Stimulated activated naive CD8-positive, alpha-beta T cell treated with anti-CD3 and anti-CD28 coated beads, Interleukin-15, Interleukin-2, amounts not matched to agents 100 U/mL and 50 U/mL, for 24 hours (primary cell): Measurements from ENCODE around the gene MYO10.
A peak's percentile ranks its signal among the peaks of the same experiment; 100 is the strongest.
"Not testable (repeated sequence)": the region's sequence is repeated elsewhere in the genome, so short reads cannot be mapped to it uniquely, and the experiment has no call there.

ENCODE experiments used
- ATAC-seq: fragments of 150-1000 bp; cut with Tn5 transposase; one replicate; pipeline ENCODE4 v1.10.0; 2021
- DNase-seq: peaks from one replicate; pipeline ENCODE4 v3.0.0; 2021

The MYO10 gene

GRCh38 chr5:16936150-16936988 is at the start of gene MYO10:
TSS of gene MYO10 (minus strand) at chr5:16936288. CDS start at chr5:16935808, 480 bp downstream.
- ATAC-seq (peak; percentile 69), DNase-seq (peak; percentile 70)

GRCh38 chr5:16985304-16985703 is 49.2 kb upstream of the MYO10 start:
- ATAC-seq, DNase-seq: not testable (repeated sequence)

DNA sequence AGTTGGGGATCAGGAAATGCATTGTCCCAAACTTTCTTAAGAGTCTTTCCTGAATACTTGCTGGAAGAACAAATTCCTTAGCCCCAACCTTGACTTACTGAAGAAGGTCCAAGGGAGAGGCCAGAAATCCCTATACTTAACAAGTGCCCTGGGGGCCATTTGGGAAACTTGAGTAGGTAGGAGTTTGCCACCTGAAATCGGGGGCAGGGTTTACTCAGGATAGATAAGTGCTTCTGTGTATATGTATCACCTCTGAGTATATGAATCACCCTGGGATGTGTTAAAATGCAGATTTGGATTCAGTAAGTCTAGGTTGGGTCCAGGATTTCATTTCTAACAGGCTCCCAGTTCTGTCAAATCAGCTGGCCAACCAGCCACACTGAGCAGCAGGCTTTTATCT is 47.9 kb upstream of the MYO10 start:
- ATAC-seq, result no peak

DNA sequence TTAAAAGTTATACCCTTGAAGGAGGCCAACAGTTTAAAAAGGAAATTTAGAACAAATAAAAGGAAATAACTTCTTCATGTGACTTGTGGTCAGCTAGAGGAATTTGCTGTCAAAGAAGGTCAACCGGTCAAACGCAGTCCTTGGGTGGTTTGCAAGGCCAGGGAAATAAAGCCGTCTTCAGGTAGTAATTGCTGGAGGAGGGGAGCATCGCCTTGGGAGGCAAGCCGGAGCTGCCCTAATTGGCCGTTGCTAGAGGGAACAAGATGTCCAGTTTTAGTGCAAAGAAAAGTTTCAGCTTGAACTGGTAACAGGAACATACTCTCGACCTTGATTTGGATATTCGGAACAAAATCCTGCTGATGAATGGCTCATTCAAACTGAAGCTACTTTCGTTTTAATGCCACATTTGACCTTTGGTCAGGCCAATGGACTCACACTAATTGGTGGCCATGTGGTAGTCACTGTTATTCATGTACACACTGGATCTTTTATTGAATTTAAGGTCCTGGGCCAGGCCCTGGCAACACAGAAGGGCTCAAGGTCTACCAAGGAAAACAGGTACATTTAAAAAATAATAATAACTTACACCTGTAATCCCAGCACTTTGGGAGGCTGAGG is 47.0 kb upstream of the MYO10 start:
- DNase-seq, result no peak
- ATAC-seq, result no peak

More for the DNA sequence above, 47.9 kb upstream of the MYO10 start:
- no peak for DNase-seq

- DNase-seq (no peak), ATAC-seq (no peak)
These were observed 45.6 kb upstream of the MYO10 start for GRCh38 chr5:16981700-16982099.

- ATAC-seq (no peak), DNase-seq (no peak)
These were observed 44.9 kb upstream of the MYO10 start for GRCh38 chr5:16980983-16981382.

GRCh38 chr5:16978296-16978695 is 42.2 kb upstream of the MYO10 start:
- no peak for ATAC-seq

DNA sequence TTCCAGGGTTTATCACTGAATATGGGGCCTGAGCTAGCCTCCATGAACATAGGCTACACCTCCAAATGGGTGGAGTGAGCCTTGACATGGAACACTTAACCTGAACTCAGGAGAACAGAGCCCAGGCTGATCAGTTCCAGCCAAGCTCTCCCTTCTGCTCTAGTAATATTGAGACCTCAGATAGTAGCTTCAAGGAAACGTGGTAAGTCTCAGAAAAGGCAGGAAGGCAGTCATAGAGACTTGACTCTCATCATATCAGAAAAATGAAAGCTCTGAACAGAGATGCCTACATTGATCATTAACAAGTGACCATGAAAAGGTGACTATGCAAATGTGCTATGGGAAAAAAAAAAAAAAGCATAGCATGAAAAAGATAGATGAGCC is 40.5 kb upstream of the MYO10 start:
- no peak for ATAC-seq
- no peak for DNase-seq

More at GRCh38 chr5:16978296-16978695, 42.2 kb upstream of the MYO10 start:
- DNase-seq, result no peak

- no peak for ATAC-seq
- no peak for DNase-seq
These were observed 40.0 kb upstream of the MYO10 start for GRCh38 chr5:16975950-16976624.

DNA sequence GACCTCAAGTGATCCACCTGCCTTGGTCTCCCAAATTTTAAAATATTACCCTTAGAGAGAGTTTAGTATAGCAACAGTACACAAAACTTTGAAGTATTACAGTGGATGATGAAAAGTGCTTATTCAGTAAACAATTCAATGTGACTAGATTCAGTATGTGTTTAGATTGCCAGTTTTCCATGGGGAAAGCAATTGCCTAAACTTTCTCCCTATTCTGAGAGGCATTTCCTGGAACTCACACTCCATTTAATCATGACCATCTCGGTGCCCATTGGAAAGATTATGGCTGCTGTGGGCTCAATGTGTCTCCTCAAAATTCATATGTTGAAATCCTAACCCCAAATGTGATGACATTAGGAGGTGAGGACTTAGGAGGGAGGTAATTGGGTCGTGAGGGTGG is 38.9 kb upstream of the MYO10 start:
- ATAC-seq, result no peak
- DNase-seq, result no peak

GRCh38 chr5:16970826-16971225 is 34.7 kb upstream of the MYO10 start:
- DNase-seq (no peak), ATAC-seq (no peak)

- ATAC-seq, result no peak
- DNase-seq, result no peak
These were observed 34.2 kb upstream of the MYO10 start for GRCh38 chr5:16970260-16970659.

DNA sequence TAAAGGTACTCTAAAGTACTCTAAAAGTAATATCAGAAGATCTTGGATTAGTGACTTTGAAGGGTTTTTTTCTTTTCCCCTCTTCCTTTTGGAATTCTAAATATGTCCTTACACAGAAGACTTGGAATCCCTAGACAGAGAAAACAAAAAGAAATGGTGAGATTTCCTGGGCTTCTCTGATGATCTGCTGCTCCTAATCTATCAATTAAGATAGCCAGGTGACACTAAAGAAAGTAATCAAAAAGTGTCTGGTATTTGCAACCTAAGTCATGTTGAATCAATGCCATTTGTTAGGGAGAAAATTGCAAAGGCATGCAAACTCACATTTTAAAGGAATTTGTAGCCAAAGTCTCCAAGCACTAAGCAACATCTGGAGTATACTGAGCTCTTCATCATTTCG is 29.5 kb upstream of the MYO10 start:
- no peak for DNase-seq
- ATAC-seq, result no peak

GRCh38 chr5:16963821-16964220 is 27.7 kb upstream of the MYO10 start:
- no peak for ATAC-seq
- no peak for DNase-seq

DNA sequence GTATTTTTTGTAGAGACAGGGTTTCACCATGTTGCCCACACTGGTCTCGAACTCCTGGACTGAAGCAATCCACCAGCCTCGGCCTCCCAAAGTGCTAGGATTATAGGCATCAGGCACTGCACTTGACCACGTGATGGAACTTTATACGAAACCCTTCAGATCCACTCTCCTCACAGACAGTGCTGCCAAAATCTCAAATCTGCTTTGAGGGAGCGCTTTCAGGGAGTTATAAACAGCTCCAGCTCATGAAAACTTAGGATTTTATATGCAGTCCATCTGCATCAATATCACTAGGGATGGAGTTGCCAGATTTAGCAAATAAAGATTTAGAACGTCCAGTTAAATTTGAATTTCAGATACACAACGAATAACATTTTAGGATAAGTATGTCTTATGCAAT is 25.0 kb upstream of the MYO10 start:
- ATAC-seq (no peak), DNase-seq (no peak)

DNA sequence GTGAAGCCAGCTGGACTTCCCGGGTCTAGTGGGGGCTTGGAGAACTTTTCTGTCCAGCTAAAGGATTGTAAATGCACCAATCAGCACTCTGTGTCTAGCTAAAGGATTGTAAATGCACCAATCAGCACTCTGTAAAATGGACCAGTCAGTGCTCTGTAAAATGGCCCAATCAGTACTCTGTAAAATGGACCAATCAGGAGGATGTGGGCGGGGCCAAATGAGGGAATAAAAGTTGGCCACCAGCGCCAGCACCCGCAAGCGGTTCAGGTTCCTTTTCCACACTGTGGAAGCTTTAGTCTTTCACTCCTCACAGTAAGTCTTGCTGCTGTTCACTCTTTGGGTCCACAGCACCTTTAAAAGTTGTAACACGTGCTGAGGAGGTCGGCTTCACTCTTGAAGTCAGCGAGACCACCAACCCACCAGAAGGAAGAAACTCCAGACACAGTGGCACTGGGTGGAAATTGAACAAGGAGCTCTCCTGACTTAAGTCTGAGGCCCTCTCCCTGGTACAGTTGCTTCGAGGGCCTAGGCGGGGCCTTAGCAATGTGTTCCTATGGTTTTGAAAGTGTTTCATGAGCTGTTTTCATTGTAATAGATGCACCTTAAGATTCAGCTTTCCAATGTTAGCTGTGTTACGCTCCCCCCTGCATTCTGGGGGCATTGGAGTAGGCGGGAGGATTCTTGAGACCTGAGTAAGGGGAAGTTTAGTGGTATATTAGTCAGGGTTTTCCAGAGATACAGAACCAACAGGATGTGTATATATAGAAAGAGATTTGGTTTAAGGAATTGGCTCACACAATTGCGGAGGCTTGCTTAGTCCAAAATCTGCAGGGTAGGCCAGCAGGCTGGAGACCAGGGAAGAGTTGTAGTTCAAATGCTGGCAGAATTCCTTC is 21.5 kb upstream of the MYO10 start:
- no peak for ATAC-seq
- DNase-seq, result no peak

DNA sequence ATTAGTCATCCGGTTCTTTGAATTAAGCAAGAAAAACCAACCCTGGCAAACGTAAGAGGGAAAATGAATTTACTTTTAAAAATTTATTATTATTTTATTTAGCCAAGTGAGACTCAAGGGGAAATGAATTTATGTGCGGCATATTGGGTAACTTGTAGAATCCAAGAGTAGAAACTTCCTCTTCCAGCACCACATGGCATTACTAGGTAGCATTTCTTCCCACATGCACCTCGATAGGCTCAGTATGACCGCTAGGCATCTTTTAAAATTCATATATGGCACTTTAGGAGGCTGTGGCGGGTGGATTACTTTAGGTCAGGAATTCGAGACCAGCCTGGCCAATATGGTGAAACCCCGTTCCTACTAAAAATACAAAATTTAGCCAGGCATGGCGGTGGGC is 17.6 kb upstream of the MYO10 start:
- no peak for DNase-seq
- no peak for ATAC-seq

GRCh38 chr5:16952968-16953671 is 17.0 kb upstream of the MYO10 start:
- DNase-seq (no peak), ATAC-seq (no peak)

DNA sequence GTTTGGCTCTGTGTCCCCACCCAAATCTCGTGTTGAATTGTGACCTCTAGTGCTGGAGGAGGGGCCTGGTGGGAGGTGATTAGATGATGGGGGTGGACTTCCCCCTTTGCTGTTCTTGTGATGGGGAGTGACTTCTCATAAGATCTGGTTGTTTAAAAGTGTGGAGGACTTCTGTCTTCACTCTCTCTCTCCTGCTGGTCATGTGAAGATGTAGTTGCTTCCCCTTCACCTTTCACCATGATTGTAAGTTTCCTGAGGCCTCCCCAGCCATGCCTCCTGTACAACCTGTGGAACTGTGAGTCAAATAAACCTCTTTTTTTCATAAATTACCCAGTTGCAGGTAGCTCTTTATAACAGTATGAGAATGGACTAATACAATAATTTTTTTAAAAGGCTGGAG is 10.6 kb upstream of the MYO10 start:
- DNase-seq (no peak), ATAC-seq (no peak)

DNA sequence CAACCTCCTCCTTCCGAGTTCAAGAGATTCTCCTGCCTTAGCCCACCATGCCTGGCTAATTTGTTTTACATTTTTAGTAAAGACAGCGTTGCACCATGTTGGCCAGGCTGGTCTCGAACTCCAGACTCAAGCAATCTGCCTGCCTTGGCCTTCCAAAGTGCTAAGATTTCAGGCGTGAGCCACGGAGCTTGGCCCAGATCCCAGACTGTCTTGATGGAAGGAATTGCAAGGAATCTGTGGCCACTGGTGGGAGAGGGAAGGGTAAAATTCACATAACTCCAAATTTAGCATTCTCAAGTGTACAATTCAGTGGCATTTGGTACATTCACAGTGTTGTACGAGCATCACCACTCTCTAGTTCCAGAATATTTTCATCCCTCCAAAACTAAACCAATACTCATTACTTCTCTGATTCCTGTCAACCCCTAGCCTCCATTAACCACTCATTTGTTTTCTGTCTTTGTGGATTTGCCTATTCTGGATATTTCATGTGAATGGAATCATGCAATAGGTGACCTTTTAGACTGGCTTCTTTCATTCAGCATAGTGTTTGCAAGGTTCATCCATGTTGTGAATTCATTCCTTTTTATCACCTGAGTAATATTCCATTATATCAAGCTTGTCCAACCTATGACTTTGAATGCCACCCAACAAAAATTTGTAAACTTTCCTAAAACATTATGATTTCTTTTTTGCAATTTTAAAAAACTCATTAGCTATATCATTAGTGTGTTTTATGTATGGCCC is 8.9 kb upstream of the MYO10 start:
- no peak for DNase-seq
- ATAC-seq, result no peak
